HEK293 (cell line): ENCODE measurements around the gene FAM200C.

Experiments
- CTCF ChIP-seq: fragments of 450-650 bp; formaldehyde crosslinking; IDR thresholded peaks from 2 replicates; pipeline ENCODE4 v1.5.1; 2016; ENCODE audit warnings: missing biosample characterization, missing genetic modification characterization
- ZNF184 ChIP-seq: fragments of 450-650 bp; IDR thresholded peaks from 2 replicates; pipeline ENCODE4 v1.5.1; 2018; ENCODE audit warnings: missing biosample characterization, mild to moderate bottlenecking, missing genetic modification characterization
- ZNF23 ChIP-seq: fragments of 450-650 bp; formaldehyde crosslinking; IDR thresholded peaks from 2 replicates; pipeline ENCODE4 v1.5.1; 2016; ENCODE audit warnings: missing biosample characterization, missing genetic modification characterization, borderline replicate concordance
- ZNF501 ChIP-seq: fragments of 450-650 bp; formaldehyde crosslinking; IDR thresholded peaks from 2 replicates; pipeline ENCODE4 v1.5.1; 2016; ENCODE audit warnings: missing biosample characterization, missing genetic modification characterization
- ZNF558 ChIP-seq: fragments of 450-650 bp; formaldehyde crosslinking; IDR thresholded peaks from 2 replicates; pipeline ENCODE4 v1.5.1; 2016; ENCODE audit warnings: missing biosample characterization, missing genetic modification characterization
- ZNF707 ChIP-seq: fragments of 450-650 bp; formaldehyde crosslinking; IDR thresholded peaks from 2 replicates; pipeline ENCODE4 v1.5.1; 2016; ENCODE audit warnings: missing biosample characterization, missing genetic modification characterization

GRCh38 chr5:160349249-160349934 is 50.5 kb downstream of the FAM200C start:
- TF ChIP-seq ZNF707 = no peak
- no peak for TF ChIP-seq ZNF558
- TF ChIP-seq ZNF23 (tag by site-specific recombination) = no peak
- no peak for TF ChIP-seq ZNF501
- no peak for TF ChIP-seq CTCF (tag by site-specific recombination)
- no peak for TF ChIP-seq ZNF184 (tag by site-specific recombination)
